ENCODE results near the gene LAMP1.
"Not testable (repeated sequence)": the region's sequence is repeated elsewhere in the genome, so short reads cannot be mapped to it uniquely, and the experiment has no call there.

Gene LAMP1

GRCh38 chr13:113298043-113298945 is 1.3 kb downstream of the LAMP1 start:
- no peak for TF ChIP-seq CTCF (conservative IDR thresholded peaks at IDR 0.05; ENCODE audit: low read length)
- no peak for DNase-seq (ENCODE audit: low read depth)
- H3K4me3 ChIP-seq (ENCODE audit: low read length), result peak overlapping the region; percentile 92

- H3K4me3 ChIP-seq (ENCODE audit: low read length), result no peak overlapping the region
- no peak for DNase-seq (ENCODE audit: low read depth)
- TF ChIP-seq CTCF (conservative IDR thresholded peaks at IDR 0.05; ENCODE audit: low read length), result no peak
These were observed 2.9 kb downstream of the LAMP1 start for GRCh38 chr13:113299951-113300350.

DNA sequence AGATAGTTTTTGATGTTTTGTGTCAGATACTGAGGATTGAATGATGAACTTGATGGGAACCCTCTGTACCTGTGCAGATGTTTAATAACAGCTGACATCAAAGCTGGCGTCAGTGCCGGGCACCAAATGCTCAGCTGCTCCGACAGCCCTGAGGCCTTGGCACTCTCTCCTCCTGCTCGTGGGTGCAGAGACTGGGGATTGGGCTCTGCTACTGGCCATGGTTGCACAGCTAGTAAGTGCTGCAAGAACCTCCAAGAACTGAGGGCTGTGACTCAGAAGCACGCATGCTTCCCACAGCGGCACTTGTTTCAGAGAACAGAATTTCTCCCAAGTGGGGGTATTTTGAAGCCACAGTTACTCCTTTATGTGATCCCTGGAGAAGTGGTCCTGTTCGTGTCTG is 5.9 kb downstream of the LAMP1 start:
- no peak for DNase-seq (ENCODE audit: low read depth)
- no peak overlapping the region for H3K4me3 ChIP-seq (ENCODE audit: low read length)
- TF ChIP-seq CTCF (conservative IDR thresholded peaks at IDR 0.05; ENCODE audit: low read length), result no peak

DNA sequence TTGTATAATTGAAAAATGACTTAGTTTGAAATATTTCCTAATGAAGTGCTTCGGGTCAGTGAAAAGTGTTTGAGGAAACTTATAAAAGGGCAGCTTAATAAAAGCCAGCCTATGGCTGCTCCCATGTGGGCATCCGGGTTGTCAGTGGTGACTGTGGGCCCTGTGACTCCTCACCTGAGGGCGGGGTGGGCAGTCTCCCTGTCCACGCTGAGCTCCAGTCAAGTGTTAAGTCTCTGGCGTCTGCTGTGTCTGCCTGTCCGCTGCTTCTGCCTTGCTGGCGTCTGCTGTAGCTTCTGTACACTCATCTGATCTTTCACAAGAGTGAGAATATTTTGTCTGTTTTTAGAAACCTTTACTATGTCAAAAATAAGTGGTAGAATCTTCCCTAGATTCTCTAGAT is 7.1 kb downstream of the LAMP1 start:
- no peak for DNase-seq (ENCODE audit: low read depth)
- no peak overlapping the region for H3K4me3 ChIP-seq (ENCODE audit: low read length)
- no peak for TF ChIP-seq CTCF (conservative IDR thresholded peaks at IDR 0.05; ENCODE audit: low read length)

DNA sequence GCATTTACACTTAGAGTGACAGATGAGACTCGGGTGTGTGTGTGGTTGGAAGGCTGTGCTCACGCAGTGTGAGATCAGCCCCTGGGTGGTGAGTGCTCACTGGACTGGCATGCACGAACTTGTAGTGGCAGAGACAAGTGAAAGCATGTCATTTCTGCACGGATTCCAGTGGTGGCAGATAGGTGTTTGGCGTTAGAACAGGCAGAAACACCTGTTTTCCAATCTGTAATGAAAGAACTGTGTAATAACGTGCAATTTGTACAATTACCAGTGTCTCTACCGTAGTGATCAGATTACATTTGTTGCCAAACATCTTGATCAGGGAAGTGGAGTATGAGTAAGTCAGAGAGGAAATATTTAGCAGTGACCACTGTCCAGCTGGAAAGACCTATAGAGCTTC is 8.2 kb downstream of the LAMP1 start:
- no peak for TF ChIP-seq CTCF (conservative IDR thresholded peaks at IDR 0.05; ENCODE audit: low read length)
- no peak overlapping the region for H3K4me3 ChIP-seq (ENCODE audit: low read length)
- peak; percentile 70 for DNase-seq (ENCODE audit: low read depth)

DNA sequence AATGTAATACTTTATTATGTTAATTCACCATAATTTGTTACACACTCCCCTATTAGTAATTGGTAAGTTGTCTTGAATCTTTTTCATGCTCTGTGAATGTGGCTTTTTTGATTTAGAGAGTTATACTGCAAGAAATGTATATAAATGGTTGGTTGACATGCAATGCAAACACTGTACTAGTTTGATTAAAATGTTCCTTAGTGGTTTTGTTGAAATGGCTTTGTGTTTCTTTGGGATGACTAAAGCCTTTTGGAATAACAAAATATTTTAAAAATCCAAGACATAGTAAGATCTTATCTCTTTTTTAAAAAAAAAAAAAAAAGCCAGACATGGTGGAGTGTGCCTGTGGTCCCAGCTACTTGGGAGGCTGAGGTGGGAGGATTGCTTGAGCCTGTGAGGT is 10.5 kb downstream of the LAMP1 start:
- no peak for DNase-seq (ENCODE audit: low read depth)
- no peak overlapping the region for H3K4me3 ChIP-seq (ENCODE audit: low read length)
- no peak for TF ChIP-seq CTCF (conservative IDR thresholded peaks at IDR 0.05; ENCODE audit: low read length)

GRCh38 chr13:113309473-113309872 is 12.4 kb downstream of the LAMP1 start:
- DNase-seq (ENCODE audit: low read depth), result no peak
- TF ChIP-seq CTCF (conservative IDR thresholded peaks at IDR 0.05; ENCODE audit: low read length), result no peak
- H3K4me3 ChIP-seq (ENCODE audit: low read length), result no peak overlapping the region

- not testable (repeated sequence) for H3K4me3 ChIP-seq (ENCODE audit: low read length); DNase-seq (ENCODE audit: low read depth)
These were observed 17.1 kb downstream of the LAMP1 start for GRCh38 chr13:113314112-113314511.

DNA sequence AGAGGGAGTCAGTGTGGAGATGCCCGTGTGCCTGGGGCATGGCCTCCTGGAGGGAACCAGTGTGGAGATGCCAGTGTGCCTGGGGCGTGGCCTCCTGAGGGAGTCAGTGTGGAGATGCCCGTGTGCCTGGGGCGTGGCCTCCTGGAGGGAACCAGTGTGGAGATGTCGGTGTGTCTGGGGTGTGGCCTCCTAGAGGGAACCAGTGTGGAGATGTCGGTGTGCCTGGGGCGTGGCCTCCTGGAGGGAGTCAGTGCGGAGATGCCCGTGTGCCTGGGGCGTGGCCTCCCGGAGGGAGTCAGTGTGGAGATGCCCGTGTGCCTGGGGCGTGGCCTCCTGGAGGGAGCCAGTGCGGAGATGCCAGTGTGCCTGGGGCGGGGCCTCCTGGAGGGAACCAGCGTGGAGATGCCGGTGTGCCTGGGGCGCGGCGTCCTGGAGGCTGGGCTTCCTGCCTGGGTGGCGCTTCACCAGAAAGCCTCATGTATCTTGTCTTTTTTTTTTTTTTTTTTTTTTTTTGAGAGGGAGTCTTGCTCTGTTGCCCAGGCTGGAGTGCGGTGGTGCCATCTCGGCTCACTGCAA is 17.9 kb downstream of the LAMP1 start:
- DNase-seq (ENCODE audit: low read depth); H3K4me3 ChIP-seq (ENCODE audit: low read length): not testable (repeated sequence)
